GM18508 (cell line): Measurements from ENCODE around the gene NR4A2.

Source experiments
- ATAC-seq: cut with Tn5 transposase; IDR thresholded peaks from one replicate; pipeline ENCODE4 v1.9.1; 2021; ENCODE audit warnings: moderate number of reproducible peaks; ENCODE audit not compliant: insufficient read depth, unreplicated experiment

Gene NR4A2

GRCh38 chr2:156332534-156333273 lies at the start of gene NR4A2:
Gene NR4A2, minus strand, starts transcription at chr2:156332721. Its CDS starts 2,535 bp downstream, at chr2:156330186.
- peak; percentile 50 for ATAC-seq

DNA sequence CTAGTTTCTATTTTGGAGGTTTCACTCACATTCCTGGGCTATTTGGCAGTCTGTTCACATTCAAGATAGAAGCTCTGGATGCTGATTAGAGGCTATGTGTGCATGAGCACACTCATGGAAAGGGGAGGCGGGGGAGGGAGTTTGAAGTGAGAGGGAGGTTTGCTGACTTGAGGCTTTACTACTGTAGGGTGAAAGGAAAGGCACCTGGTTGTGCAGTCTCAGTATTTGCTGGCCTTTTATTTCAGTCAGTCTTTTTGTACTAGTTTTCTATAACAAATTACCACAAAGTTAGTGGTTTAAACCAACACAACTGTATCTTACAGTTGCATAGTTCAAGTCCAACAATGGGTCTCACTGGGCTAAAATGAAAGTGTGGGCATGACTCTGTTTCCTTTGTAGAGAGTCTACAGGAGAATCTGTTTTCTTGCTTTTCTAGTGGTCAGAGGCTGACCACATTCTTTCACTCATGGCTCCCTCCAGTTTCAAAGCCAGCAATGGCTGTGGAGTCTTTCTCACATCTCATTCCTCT lies 47.7 kb upstream of the NR4A2 start:
- ATAC-seq: peak; percentile 92

- ATAC-seq: no peak
Measured at GRCh38 chr2:156379714-156380113, 47.2 kb upstream of the NR4A2 start.

GRCh38 chr2:156379071-156379470 lies 46.5 kb upstream of the NR4A2 start:
- peak; percentile 44 for ATAC-seq

DNA sequence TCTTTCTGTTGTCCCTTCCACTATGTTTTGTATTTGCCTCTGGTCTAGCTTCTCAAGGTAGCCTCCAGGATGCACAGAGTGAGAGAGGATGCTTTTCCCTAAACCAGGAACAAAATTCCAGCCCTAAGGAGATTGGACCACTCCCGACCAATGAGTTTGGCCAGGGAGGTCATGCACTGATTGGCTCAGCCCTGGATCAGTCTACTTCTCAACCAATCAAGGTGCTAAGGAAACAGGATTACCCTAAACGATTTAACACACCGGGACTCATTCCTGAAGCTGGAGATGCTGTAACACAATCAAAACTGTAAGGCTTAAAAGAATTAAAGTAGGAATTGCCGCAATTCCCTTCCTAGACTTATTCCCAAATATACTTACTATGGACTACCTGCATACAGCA lies 34.2 kb upstream of the NR4A2 start:
- ATAC-seq: no peak

- no peak for ATAC-seq
Measured at GRCh38 chr2:156363141-156363540, 30.6 kb upstream of the NR4A2 start.

- no peak for ATAC-seq
Measured at GRCh38 chr2:156356014-156356754, 23.7 kb upstream of the NR4A2 start.

DNA sequence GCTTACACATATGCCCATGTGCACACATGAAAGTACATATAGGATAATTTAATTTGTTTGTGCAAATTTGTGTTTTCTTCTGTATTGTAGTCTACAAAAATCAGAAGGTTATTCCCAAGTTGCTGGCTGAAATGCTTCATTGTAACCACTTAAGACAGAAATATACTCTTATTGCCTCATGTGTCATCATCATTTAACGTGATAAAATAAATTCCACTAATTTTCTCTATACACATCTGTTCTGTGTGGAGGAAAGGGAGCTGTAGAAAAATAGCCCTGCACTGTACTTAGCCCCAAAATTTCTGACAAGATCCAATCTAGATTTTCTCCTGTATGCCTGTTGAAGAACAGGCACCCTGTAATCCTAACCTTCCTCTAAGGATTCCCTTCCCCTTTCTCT lies 20.4 kb upstream of the NR4A2 start:
- no peak for ATAC-seq

GRCh38 chr2:156350374-156351142 lies 18.0 kb upstream of the NR4A2 start:
- no peak for ATAC-seq

GRCh38 chr2:156349605-156350004 lies 17.1 kb upstream of the NR4A2 start:
- ATAC-seq: no peak

DNA sequence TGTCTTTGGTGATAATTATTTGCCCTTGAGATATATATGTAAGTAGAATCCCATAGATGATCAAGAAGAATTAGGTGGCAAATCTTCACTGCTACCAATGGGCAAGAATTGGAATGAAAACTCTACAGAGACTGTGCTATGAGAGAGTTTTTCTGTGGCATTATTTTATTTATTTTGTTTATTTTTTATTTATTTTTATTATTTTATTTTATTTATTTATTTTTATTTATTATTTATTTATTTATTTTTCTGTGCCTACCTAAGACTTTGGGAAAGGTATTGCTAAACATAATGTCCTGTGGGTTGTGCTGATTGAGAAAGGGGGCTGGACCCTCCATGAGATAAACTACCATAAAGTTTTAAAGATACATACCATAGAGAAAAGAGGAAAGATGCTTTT lies 16.6 kb upstream of the NR4A2 start:
- ATAC-seq: no peak

GRCh38 chr2:156347431-156347830 lies 14.9 kb upstream of the NR4A2 start:
- ATAC-seq: no peak

- ATAC-seq: no peak
Measured at GRCh38 chr2:156346731-156347130, 14.2 kb upstream of the NR4A2 start.

- ATAC-seq: no peak
Measured at GRCh38 chr2:156345582-156345981, 13.1 kb upstream of the NR4A2 start.

DNA sequence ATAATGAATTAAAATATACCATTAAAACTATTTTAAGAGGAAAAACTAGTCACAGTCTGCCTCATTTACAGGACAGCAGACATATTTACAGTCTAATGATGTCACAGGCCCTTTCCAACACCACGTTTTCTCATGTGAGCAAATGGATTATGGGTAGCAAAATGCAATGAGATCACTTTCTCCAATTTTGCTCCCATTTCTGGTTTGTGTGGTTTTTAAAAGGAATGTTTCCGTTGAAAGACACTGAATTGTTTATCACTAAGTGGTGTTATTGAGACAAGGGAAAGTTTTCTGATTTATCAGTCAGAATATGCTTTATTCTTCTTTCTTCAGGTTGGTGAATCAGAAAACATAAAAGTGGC lies 11.4 kb upstream of the NR4A2 start:
- ATAC-seq: no peak

DNA sequence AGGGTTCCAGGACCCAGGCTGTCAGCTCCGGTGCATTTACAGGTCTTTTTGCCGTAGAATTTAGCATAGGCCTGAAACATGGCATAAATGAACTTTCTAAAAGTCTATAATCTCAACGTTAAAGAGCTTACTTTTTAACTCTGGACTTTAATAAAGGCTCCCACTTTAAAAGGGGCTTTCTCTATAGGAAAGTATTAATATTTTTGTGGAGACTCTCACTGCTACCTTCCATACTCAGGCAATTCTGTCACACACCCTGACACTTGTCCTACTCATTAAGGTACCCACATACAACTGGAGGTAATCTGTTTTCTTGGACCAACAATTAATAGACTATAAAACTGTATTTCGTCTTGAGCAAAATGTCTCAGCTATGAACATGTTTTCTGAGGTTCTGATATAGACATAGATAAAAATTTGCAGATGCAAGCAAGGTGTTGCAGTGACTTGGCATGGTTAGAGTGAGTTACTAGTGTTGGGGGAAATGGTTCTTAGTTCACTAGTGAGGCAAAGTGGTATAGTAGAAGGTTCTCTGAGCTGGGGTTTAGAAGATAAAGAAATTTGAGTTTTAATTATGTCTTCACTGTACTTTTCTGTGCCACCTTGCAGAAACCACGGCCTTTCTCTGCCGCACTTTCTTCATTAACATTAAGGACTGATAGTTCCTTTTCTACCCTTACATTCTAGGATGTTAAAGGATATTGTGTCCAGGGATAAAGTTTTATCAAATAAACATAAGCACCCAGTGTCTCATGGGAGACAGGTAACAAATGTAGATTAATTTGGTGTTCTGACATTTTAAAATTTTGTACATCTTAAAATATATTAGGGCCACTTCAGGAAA lies 10.8 kb upstream of the NR4A2 start:
- no peak for ATAC-seq

GRCh38 chr2:156342254-156343095 lies 10.0 kb upstream of the NR4A2 start:
- peak; percentile 30 for ATAC-seq

GRCh38 chr2:156341452-156342253 lies 9.1 kb upstream of the NR4A2 start:
- ATAC-seq: peak; percentile 73
